SK-N-SH (cell line): Measurements from ENCODE around the gene VPS35.

ENCODE experiments used
- CHD2 ChIP-seq: fragments of 150-350 bp; IDR thresholded peaks from 2 replicates; pipeline ENCODE4 v1.6.1; 2018; ENCODE audit warnings: low read length; ENCODE audit not compliant: partially characterized antibody
- EZH2phosphoT487 ChIP-seq: fragments of 200-600 bp; sonication (generic); IDR thresholded peaks from 2 replicates; pipeline ENCODE4 v1.6.1; 2017; ENCODE audit warnings: low read depth, mixed run types, mild to moderate bottlenecking, antibody characterized with exemption, moderate library complexity, borderline replicate concordance
- FOXJ3 ChIP-seq: sonication (generic); formaldehyde crosslinking; IDR thresholded peaks from 2 replicates; pipeline ENCODE4 v1.5.1; 2020; ENCODE audit warnings: mild to moderate bottlenecking, missing genetic modification reagents
- MAX ChIP-seq: IDR thresholded peaks from 2 replicates; pipeline ENCODE4 v1.4.0; 2012; ENCODE audit warnings: low read depth
- RAD21 ChIP-seq: IDR thresholded peaks from 2 replicates; pipeline ENCODE4 v1.6.1; 2012; ENCODE audit warnings: mild to moderate bottlenecking, low read length
- RCOR1 ChIP-seq: fragments of 150-350 bp; IDR thresholded peaks from 2 replicates; pipeline ENCODE4 v1.6.1; 2017; ENCODE audit warnings: antibody characterized with exemption, low read length
- USF1 ChIP-seq: IDR thresholded peaks from 2 replicates; pipeline ENCODE4 v1.4.0; 2012; ENCODE audit warnings: low read depth, borderline replicate concordance
- USF2 ChIP-seq: fragments of 150-350 bp; IDR thresholded peaks from 2 replicates; pipeline ENCODE4 v1.6.1; 2017; ENCODE audit warnings: antibody characterized with exemption, low read length, low read depth, borderline replicate concordance
- YY1 ChIP-seq: IDR thresholded peaks from 2 replicates; pipeline ENCODE4 v1.4.0; 2012; ENCODE audit warnings: low read depth, mild to moderate bottlenecking
- TF ChIP-seq, protein P1 (sequence below): IDR thresholded peaks from 2 replicates; pipeline ENCODE4 v1.6.1; 2012; ENCODE audit warnings: mild to moderate bottlenecking, low read depth, low read length, moderate library complexity
- TF ChIP-seq, protein P2 (sequence below): fragments of 200-600 bp; sonication (generic); IDR thresholded peaks from 2 replicates; pipeline ENCODE4 v1.6.1; 2017; ENCODE audit warnings: antibody characterized with exemption, mild to moderate bottlenecking, moderate library complexity

DNA sequence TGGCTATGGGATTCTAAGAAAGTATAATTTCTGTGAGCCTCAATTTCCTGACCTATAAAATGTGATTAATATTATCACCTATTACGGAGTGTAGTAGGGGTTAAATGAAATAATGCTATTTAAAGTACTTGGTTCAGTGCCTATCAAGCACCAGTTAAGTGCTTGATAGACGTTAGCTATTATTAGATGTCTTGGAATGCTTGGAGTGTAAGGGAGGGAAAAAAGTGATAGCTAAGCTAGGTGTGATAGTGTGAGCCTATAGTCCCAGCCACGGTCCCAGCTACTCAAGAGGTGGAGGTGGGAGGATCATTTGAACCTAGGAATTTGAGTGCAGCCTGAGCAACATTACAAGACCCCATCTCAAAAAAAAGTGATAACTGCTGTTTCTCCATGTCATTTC, 8.0 kb upstream of the VPS35 start:
- TF ChIP-seq, protein P1, sequence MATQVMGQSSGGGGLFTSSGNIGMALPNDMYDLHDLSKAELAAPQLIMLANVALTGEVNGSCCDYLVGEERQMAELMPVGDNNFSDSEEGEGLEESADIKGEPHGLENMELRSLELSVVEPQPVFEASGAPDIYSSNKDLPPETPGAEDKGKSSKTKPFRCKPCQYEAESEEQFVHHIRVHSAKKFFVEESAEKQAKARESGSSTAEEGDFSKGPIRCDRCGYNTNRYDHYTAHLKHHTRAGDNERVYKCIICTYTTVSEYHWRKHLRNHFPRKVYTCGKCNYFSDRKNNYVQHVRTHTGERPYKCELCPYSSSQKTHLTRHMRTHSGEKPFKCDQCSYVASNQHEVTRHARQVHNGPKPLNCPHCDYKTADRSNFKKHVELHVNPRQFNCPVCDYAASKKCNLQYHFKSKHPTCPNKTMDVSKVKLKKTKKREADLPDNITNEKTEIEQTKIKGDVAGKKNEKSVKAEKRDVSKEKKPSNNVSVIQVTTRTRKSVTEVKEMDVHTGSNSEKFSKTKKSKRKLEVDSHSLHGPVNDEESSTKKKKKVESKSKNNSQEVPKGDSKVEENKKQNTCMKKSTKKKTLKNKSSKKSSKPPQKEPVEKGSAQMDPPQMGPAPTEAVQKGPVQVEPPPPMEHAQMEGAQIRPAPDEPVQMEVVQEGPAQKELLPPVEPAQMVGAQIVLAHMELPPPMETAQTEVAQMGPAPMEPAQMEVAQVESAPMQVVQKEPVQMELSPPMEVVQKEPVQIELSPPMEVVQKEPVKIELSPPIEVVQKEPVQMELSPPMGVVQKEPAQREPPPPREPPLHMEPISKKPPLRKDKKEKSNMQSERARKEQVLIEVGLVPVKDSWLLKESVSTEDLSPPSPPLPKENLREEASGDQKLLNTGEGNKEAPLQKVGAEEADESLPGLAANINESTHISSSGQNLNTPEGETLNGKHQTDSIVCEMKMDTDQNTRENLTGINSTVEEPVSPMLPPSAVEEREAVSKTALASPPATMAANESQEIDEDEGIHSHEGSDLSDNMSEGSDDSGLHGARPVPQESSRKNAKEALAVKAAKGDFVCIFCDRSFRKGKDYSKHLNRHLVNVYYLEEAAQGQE = no peak
- no peak for TF ChIP-seq USF1
- TF ChIP-seq, protein P2, sequence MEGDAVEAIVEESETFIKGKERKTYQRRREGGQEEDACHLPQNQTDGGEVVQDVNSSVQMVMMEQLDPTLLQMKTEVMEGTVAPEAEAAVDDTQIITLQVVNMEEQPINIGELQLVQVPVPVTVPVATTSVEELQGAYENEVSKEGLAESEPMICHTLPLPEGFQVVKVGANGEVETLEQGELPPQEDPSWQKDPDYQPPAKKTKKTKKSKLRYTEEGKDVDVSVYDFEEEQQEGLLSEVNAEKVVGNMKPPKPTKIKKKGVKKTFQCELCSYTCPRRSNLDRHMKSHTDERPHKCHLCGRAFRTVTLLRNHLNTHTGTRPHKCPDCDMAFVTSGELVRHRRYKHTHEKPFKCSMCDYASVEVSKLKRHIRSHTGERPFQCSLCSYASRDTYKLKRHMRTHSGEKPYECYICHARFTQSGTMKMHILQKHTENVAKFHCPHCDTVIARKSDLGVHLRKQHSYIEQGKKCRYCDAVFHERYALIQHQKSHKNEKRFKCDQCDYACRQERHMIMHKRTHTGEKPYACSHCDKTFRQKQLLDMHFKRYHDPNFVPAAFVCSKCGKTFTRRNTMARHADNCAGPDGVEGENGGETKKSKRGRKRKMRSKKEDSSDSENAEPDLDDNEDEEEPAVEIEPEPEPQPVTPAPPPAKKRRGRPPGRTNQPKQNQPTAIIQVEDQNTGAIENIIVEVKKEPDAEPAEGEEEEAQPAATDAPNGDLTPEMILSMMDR = no peak
- TF ChIP-seq YY1 = no peak
- TF ChIP-seq CHD2 = no peak
- no peak for TF ChIP-seq MAX
- TF ChIP-seq RCOR1 = no peak
- TF ChIP-seq RAD21 = no peak
- no peak for TF ChIP-seq USF2
- TF ChIP-seq FOXJ3 (CRISPR knock-in tag) = no peak
- TF ChIP-seq EZH2phosphoT487 = no peak
